ENCODE results near the gene PCYOX1L. TPM values are rescaled to one million over a fixed set of nuclear protein-coding genes. Genes with fewer than 3 reads are reported as not detected.

PCYOX1L gene
- total and polyA plus RNA-seq, 2 experiments from 2014 or later: 10.4 to 10.7 TPM

DNA sequence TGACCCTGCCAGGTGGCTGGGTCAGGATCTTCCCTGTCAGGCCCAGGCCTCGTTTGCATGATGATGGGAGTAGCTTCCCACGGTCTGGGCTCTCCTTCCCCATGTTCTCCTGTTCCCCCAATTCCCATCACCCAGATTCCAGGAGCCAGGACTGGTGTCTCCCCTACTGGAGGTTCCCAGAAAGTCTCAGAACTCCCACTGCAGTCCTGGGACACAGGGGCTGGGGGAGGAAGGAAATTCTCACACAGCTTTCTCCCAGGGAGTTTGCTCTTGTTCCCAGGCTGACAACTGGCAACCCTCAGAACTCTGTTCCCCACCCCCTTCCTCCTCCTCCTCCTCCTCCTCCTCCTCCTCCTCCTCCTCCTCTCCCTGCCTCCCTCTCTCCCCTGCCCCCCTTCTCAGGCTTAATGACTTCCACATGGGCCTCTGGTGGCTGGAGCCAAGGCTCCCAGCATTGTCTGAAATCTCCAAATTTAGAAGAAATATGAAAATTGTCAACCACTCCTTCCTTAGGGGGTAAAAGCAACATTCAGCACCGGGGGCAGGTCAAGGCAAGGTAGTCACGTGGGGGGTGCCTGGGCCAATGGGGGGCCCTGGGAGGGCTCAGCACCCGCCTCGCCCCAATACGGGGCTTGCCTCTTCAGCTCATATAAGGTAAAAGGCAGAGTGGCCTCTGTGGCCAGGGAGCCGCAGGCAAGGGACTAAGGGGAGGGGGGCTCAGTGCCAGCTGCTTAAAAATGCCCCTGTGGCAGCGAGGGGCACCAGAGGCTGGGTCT, 48.5 kb downstream of the PCYOX1L start:
- H4K20me1 ChIP-seq (ENCODE audit: insufficient read depth): no peaks in the 10 kb centered on the region
- no peak for TF ChIP-seq EZH2 (IDR thresholded peaks at IDR 0.05; ENCODE audit: insufficient read depth, poor library complexity, severe bottlenecking)
- no peak for TF ChIP-seq EZH2phosphoT487 (IDR thresholded peaks at IDR 0.05; ENCODE audit: insufficient read depth, low read depth)
- no peaks in the 10 kb centered on the region for H3K36me3 ChIP-seq (ENCODE audit: low read depth)
- H3K4me2 ChIP-seq (ENCODE audit: unreplicated experiment): peak overlapping the region; percentile 89
- H3F3A ChIP-seq (ENCODE audit: insufficient read depth): peaks cover 56% of the 10 kb centered on the region
- H3K4me1 ChIP-seq (ENCODE audit: insufficient read depth): peaks cover 62% of the 10 kb centered on the region
- no peaks in the 10 kb centered on the region for H3K9me3 ChIP-seq (ENCODE audit: low read depth)
- H3K79me2 ChIP-seq (ENCODE audit: insufficient read depth): peaks cover 48% of the 10 kb centered on the region
- H3K9ac ChIP-seq: peak overlapping the region; percentile 87
- H3K9me2 ChIP-seq (ENCODE audit: insufficient read depth): no peaks in the 10 kb centered on the region
- no peaks in the 10 kb centered on the region for H3K27me3 ChIP-seq (replicated peaks; ENCODE audit: insufficient read depth)
- 4 to 6% methylated on average over 9 of the region's 9 CpGs for whole genome bisulfite sequencing, 2 experiments (ENCODE audit: low coverage in 1 of 2, low lambda C conversion rate in 2 of 2, missing lambda C conversion rate in 2 of 2)
- H2AFZ ChIP-seq: no peak overlapping the region; the same call in 1 of the 2 replicates
- H3K27ac ChIP-seq: peak overlapping the region; percentile 94
- H3K4me3 ChIP-seq: peak overlapping the region; percentile 89
- in situ Hi-C loops (cut with MboI): no loop called here
- DNase-seq: peak; percentile 86

DNA sequence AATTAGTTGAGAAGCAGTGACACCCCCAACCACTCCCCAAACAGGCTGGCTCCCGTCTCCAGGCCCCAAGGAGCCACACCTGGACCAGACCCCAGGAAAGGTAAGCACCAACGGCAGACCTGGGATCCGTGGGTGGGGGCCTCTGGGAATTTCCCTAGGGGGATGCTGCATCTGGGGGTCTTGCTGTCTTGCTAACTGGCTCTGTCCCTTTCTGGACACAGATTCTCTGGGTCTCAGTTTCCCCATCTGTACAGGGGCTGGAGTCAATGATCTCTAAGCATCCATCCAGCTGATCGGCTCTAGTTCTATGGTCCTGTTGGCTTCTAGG, 49.1 kb downstream of the PCYOX1L start:
- no peaks in the 10 kb centered on the region for H3K27me3 ChIP-seq (replicated peaks; ENCODE audit: insufficient read depth)
- peak overlapping the region; percentile 87 for H3K9ac ChIP-seq
- H3K9me2 ChIP-seq (ENCODE audit: insufficient read depth): no peaks in the 10 kb centered on the region
- H3K36me3 ChIP-seq (ENCODE audit: low read depth): no peaks in the 10 kb centered on the region
- TF ChIP-seq EZH2 (IDR thresholded peaks at IDR 0.05; ENCODE audit: insufficient read depth, poor library complexity, severe bottlenecking) (no peak), EZH2phosphoT487 (IDR thresholded peaks at IDR 0.05; ENCODE audit: insufficient read depth, low read depth) (no peak)
- peak overlapping the region; percentile 94 for H3K27ac ChIP-seq
- H3K4me2 ChIP-seq (ENCODE audit: unreplicated experiment): peak overlapping the region; percentile 89
- H3K4me3 ChIP-seq: peak overlapping the region; percentile 89
- peaks cover 64% of the 10 kb centered on the region for H3K4me1 ChIP-seq (ENCODE audit: insufficient read depth)
- 0 to 1% methylated on average over 4 of the region's 4 CpGs for WGBS, 2 experiments (ENCODE audit: low coverage in 1 of 2, low lambda C conversion rate in 2 of 2, missing lambda C conversion rate in 2 of 2)
- peaks cover 53% of the 10 kb centered on the region for H3K79me2 ChIP-seq (ENCODE audit: insufficient read depth)
- no peaks in the 10 kb centered on the region for H3K9me3 ChIP-seq (ENCODE audit: low read depth)
- no peak for DNase-seq
- peaks cover 60% of the 10 kb centered on the region for H3F3A ChIP-seq (ENCODE audit: insufficient read depth)
- no peak overlapping the region; the same call in 1 of the 2 replicates for H2AFZ ChIP-seq
- no peaks in the 10 kb centered on the region for H4K20me1 ChIP-seq (ENCODE audit: insufficient read depth)
- in situ Hi-C loops (cut with MboI): no loop called here

DNA sequence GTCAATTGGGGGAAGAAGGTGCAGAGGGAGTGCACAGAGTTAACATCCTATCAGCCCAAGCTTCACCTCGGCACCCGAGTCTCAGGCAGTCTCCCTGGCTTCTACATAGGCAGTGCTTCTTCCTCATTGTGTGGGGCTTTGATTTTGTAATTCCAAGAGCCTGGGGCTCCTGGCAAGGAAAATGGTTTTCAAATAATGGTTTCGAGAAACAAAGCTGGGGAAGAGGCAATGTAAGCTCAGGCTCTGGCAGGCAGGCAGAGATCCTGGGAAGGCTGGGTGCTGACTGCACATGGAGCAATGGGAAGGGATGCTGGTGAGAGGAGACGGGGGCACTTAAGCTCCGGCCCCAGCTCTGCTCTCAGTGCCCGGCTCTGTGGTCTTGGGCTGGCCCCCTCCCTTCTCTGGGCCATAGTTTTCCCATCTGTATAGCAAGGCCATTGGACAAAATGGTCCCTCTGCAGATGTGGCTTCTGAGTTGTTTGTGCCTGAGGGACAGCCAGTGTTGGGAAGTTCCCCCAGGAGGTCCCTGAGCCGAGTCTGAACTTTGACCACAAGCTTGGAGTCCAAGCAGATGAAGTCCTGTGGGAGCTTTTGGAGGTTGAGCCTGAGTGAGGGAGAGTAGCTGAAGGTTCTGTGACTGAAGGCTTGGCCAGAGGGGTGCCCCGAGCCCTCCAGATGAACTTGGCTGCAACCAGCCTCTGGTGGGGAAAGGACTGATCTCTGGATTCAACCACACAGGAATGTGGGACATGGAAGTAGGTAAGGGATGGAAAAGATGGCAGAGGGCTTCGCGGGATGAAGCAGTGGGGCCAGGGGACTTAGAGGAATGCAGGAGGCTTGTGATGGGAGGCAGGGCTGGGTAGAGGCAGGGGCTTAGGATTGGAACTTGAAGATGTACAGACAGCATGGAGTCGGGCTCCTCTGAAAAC, 49.7 kb downstream of the PCYOX1L start:
- Histone ChIP-seq H3K4me2 (ENCODE audit: unreplicated experiment) (peak overlapping the region; percentile 89), H3K36me3 (ENCODE audit: low read depth) (no peaks in the 10 kb centered on the region), H3K27ac (peak overlapping the region; percentile 94), H2AFZ (no peak overlapping the region), H3F3A (ENCODE audit: insufficient read depth) (peaks cover 66% of the 10 kb centered on the region), H3K9me3 (ENCODE audit: low read depth) (no peaks in the 10 kb centered on the region), H3K27me3 (replicated peaks; ENCODE audit: insufficient read depth) (no peaks in the 10 kb centered on the region), H3K4me3 (peak overlapping the region; percentile 89), H3K9me2 (ENCODE audit: insufficient read depth) (no peaks in the 10 kb centered on the region), H4K20me1 (ENCODE audit: insufficient read depth) (no peaks in the 10 kb centered on the region), H3K9ac (peak overlapping the region; percentile 87), H3K79me2 (ENCODE audit: insufficient read depth) (peaks cover 60% of the 10 kb centered on the region), H3K4me1 (ENCODE audit: insufficient read depth) (peaks cover 71% of the 10 kb centered on the region)
- TF ChIP-seq EZH2phosphoT487 (IDR thresholded peaks at IDR 0.05; ENCODE audit: insufficient read depth, low read depth) (no peak), EZH2 (IDR thresholded peaks at IDR 0.05; ENCODE audit: insufficient read depth, poor library complexity, severe bottlenecking) (no peak)
- in situ Hi-C loops (cut with MboI): no loop called here
- DNase-seq: peak; percentile 62
- WGBS, 2 experiments (ENCODE audit: low coverage in 1 of 2, low lambda C conversion rate in 2 of 2, missing lambda C conversion rate in 2 of 2): 40 to 41% methylated on average over 11 of the region's 11 CpGs

DNA sequence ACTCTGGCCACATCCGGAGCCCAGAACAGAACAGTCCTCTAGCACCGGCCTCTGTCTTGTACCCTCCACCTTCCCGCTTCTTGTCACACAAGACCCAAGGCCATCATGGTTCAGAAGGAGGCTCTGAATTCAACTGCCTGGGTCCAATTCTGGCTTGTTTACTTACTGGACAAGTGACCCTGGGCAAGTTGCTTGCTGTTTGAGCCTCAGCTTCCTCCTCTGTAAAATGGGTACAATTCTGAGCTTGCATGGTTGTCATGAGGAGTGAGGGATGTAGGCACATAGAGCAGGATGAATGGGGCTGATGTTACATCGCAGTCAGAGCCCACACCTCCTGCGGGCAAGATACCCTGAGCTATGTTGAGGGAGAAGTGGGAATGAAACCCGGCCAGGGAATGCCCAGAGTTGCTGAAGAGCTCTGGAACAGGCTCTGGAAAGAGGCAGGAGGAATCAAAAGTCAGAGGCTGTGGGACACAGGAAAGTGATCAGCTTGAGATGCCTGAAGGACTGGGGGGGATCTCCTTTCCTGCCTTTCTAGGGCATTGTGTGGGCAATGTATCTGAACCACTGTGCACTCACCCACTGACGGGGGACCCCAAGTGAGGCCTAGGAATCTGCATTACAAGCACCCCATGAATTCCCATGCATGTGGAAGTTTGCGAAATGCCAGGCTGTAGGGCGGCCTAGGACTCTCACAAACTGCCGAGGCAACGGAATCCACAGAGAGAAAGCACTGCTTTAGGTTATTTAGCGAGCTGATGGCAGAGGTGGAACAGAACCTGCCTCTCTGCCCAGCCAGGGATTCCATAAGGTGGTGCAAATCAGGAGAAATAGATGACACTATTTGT, 50.6 kb downstream of the PCYOX1L start:
- no peak for DNase-seq
- Histone ChIP-seq H3K36me3 (ENCODE audit: low read depth) (no peaks in the 10 kb centered on the region), H3K9ac (peak overlapping the region; percentile 87), H3K4me2 (ENCODE audit: unreplicated experiment) (peak overlapping the region; percentile 89), H3K9me2 (ENCODE audit: insufficient read depth) (no peaks in the 10 kb centered on the region), H3K27ac (peak overlapping the region; percentile 94), H3K9me3 (ENCODE audit: low read depth) (no peaks in the 10 kb centered on the region), H3K4me3 (peak overlapping the region; percentile 89), H3K27me3 (replicated peaks; ENCODE audit: insufficient read depth) (no peaks in the 10 kb centered on the region), H4K20me1 (ENCODE audit: insufficient read depth) (no peaks in the 10 kb centered on the region), H3K4me1 (ENCODE audit: insufficient read depth) (peaks cover 74% of the 10 kb centered on the region), H3K79me2 (ENCODE audit: insufficient read depth) (peaks cover 69% of the 10 kb centered on the region), H2AFZ (no peak overlapping the region), H3F3A (ENCODE audit: insufficient read depth) (peaks cover 63% of the 10 kb centered on the region)
- no peak for TF ChIP-seq EZH2phosphoT487 (IDR thresholded peaks at IDR 0.05; ENCODE audit: insufficient read depth, low read depth)
- TF ChIP-seq EZH2 (IDR thresholded peaks at IDR 0.05; ENCODE audit: insufficient read depth, poor library complexity, severe bottlenecking): no peak
- 85 to 86% methylated on average over 12 of the region's 12 CpGs for WGBS, 2 experiments (ENCODE audit: low coverage in 1 of 2, low lambda C conversion rate in 2 of 2, missing lambda C conversion rate in 2 of 2)
- in situ Hi-C loops (cut with MboI): no loop called here

All from GM23248 (cell line).